ENCODE measurements around the gene IZUMO3.

GRCh38 chr9:24545285-24545684, 412 bp downstream of the IZUMO3 start:
- no peak for TF ChIP-seq CTCF (IDR thresholded peaks at IDR 0.05)
- no peak for TF ChIP-seq ZFX (IDR thresholded peaks at IDR 0.05; ENCODE audit: borderline replicate concordance)

All from 22Rv1 (cell line).